HG02938 (cell line): ENCODE measurements around the gene C10orf143.
A peak's percentile ranks its signal among the peaks of the same experiment; 100 is the strongest.
"Not testable (repeated sequence)": the region's sequence is repeated elsewhere in the genome, so short reads cannot be mapped to it uniquely, and the experiment has no call there.

Experiments
- ATAC-seq: cut with Tn5 transposase; IDR thresholded peaks from one replicate; pipeline ENCODE4 v1.9.1; 2021; ENCODE audit warnings: mild to moderate bottlenecking, moderate library complexity; ENCODE audit not compliant: unreplicated experiment

Gene C10orf143

DNA sequence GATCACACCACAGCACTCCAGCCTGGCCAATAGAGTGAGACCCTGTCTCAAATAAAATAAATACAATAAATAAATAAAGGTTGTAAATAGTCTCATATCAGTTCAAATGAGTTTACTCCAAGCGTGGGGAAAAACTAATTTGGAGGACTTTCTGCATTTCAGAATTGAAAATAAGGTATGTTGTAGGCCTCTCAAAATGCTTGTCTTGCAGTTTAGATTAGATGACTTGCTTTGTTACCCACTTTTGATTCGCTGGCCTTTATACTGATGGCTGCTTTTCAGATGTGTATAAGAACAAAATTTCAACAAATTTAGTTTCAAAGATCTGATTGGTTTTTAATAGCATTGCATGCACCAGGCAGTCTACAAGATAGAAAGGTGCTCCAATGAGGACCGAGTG is 2.2 kb upstream of the C10orf143 start:
- no peak for ATAC-seq

DNA sequence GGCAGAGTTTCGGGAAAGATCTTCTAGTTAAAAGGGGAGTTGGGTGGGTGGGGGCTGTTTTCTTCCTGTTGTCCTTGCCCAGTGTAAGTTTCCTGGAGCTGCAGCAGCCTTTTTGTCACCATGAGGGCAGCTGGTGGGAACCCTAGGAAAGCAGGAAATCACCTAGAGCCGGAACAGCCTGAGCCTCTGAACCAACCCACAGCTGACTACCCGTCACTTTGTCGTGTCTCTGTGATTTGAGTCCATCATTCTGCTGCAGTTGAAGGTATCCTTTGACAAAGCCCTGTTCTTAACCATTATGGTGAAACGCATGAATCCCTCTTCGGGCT is 1.2 kb upstream of the C10orf143 start:
- ATAC-seq = no peak

DNA sequence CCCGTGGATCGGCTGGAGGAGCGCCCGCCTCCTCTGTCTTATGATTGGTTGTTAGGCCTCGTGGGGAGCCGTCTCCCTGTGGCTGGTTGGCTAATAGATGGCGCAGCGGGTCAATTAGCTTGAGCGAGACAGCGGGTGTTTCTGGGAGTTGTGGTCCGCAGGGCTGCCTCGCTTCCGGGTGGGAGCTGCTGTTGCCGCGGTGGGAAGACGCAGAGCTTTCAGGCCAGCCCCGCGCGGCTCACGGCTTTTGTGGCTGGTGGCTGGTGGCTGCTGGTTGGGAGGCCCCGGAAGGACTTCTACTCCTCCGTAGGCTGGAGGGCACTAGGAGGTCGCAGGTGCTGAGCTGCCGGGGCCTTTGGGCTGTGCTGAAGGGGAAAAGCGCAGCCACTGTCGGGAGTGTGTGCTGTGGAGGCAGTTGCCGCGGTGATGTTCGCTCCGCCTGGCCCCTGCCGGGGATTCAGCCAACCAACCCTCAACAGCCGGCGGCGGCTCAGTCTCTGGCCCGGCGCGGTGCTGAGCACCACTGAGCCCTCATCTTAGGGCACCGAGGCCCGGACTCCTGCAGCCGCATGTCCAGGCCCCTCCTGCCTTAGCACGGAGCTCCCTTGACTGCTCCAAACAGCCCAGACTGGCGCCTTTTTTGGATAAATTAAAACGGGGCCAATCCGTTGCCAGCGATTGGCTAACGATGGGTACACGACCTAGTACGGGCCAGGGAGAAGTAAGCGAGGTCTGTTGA is 652 bp upstream of the C10orf143 start:
- ATAC-seq = peak; percentile 90

DNA sequence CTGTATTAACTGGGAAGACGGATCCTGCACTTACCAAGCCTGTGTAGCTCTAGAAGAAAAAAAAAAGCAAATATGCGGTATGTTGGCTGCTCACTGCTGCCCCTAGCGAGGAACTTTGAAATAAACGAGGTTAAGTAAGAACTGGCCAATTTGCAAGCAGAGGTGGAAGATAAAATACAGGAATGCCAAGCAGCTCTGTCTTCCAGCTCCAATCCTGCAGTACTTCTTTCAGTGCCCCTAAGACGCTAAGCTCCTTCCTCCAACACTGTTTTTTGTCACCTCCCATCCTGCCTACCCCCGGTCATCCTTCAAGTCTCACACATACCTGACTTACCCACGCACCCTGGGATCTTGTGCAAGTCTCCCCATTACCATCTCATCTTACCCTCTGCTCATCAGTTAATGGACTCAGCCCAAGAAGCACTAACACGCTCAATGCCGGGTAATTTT is 809 bp downstream of the C10orf143 start:
- no peak for ATAC-seq

DNA sequence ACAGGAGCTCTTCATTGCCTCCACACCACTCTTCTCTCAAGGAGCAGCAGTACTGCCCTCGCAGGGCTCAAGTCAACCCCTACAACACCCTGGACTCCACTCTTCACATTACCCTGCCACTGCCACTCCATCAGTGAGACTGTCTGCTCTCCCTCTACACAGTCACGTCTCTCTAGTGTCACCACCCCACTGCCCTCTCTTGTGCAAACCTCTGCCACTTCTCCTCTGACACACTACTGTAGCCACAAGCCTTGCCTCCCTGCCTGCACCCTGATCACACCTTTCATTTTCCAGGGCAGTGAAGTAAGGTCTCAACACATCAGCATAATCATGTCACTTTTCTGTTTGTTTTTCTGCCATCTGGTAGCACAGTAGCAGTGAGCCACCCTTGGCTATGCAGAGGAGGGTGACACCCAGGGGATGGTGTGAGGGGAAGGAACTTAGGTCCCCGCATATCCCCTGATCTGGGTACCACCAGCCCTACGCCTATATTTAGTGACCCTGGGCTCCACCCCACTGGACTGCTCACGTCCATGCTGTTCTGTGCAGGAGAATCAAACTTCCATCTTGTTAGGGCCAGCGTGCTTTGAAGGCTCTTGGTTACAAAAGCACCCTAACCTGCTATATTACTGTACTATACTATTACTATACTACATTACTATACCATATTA is 1.6 kb downstream of the C10orf143 start:
- no peak for ATAC-seq

DNA sequence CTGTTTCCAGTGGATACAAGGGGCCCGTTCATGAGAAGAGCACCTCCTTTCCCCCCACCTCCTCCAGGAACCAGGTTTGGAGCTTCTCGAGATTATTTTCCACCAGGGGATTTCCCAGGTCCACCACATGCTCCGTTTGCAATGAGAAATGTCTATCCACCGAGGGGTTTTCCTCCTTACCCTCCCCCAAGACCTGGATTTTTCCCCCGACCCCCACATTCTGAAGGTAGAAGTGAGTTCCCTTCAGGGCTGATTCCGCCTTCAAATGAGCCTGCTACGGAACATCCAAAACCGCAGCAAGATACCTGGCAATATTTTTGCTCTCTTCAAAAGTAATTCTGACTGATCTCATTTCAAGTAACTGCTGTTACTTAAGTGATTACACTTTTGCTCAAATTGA is 2.5 kb downstream of the C10orf143 start:
- ATAC-seq = not testable (repeated sequence)

DNA sequence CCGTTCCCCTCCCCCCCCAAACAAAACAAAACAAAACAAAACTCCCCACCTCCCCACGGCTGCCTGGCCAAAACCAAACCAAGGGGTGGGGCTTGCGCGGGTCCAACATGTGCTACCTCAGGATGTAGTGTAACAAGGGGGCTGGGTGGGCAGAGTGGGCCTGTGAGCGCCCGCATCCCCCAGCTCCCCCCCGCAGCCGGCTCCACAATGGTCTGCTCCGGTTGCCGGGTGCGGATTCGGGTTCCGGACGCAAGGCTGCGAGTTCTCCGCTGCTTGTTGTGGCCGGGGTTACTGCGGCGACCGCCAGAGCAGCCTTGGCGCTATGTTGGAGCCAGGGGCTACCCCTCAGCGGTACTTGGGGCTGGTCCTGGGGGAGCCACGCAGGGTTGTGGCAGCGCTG is 4.9 kb downstream of the C10orf143 start:
- ATAC-seq = no peak

DNA sequence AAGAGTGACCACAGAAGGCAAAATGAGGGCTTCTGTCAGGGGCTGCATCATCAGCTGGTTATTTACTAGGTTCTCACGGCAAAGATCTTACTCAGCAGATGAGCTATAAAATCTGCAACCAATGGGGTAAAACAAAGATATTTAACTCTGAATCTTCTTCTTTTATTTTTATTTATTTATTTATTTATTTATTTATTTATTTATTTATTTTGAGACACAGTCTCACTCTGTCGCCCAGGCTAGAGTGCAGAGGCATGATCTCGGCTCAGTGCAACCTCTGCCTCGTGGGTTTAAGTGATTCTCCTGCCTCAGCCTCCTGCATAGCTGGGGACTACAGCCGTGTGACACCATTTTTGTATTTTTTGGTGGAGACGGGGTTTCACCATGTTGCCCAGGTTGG is 11.3 kb downstream of the C10orf143 start:
- no peak for ATAC-seq

DNA sequence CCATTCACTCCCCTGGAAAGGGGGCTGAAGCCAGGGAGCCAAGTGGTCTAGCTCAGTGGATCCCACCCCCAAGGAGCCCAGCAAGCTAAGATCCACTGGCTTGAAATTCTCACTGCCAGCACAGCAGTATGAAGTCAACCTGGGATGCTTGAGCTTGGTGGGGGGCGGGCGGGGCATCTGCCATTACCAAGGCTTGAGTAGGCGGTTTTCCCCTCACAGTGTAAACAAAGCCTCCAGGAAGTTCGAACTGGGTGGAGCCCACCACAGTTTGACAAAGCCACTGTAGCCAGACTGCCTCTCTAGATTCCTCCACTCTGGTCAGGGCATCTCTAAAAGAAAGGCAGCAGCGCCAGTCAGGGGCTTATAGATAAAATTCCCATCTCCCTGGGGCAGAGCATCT is 20.1 kb downstream of the C10orf143 start:
- ATAC-seq = not testable (repeated sequence)

DNA sequence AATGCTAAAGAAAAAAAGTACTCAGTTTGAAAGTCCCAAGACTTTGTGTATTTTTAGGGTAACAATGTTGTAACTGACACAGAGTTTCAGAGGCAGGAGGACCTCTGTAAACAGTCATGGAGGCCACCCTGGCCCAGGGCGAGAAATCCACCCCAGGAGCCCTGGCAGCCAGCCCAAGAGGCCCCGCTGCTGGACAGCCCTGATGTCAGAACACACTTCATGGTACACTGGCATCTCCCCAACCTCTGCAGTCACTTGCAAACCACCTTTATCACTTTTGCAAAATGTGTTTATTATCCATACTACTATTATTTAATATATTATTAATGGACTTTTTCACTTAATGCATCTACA is 30.2 kb downstream of the C10orf143 start:
- ATAC-seq = no peak

DNA sequence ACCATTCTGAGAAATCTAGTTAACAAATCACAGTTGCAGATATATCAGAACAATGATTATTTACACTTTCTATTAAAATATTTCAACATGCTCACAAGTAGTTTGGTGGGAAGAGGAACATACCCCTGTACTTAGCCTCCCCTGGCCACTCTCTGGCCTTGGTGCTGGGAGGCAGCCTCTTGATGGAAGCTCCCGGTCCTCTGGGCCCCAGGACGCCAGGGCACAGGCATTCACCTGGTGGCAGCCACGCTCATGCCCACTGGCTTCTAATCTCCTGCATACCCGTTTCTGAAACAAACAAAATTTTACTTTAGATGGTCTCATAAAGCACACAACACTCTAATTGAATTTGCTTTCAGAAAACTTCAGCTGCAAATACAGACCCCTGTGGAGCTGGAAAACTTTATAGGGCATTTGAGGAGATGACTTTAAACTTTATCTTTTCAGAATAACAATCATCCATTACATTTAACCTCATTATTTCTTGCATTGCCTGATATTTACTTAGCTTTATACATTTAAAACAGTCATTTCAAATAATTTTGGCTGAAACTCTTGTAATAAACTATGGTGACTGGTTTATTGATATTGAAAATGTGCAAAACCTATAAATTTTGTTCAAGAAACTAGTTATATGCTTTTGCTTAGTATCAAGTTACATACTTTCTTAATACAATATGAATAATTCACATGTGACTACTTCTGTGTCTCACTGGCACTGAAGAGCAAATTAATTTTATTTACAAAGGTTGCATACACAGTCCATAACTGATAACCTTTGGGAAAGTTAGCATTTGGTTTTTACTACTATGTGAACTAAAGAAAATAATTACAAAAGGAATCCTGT is 30.8 kb downstream of the C10orf143 start:
- ATAC-seq = no peak

DNA sequence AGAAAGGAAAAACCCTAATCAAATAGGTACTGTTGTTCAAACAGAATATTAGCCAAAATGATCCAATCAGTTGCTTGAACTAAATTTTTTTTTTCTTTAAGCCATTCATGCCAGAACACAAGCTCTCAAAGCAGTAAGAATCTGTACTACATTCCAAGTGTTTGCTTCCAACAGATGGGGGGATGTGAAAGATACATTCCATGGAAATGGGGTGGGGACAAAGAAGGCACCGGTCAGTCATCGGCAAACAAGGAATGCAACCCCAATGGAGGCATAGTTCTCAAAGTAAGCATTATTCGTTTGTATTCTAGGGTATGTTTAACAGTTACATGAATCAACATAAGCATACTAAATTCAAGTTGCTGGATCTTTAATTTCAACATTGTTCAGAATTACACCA is 32.5 kb downstream of the C10orf143 start:
- ATAC-seq = no peak

DNA sequence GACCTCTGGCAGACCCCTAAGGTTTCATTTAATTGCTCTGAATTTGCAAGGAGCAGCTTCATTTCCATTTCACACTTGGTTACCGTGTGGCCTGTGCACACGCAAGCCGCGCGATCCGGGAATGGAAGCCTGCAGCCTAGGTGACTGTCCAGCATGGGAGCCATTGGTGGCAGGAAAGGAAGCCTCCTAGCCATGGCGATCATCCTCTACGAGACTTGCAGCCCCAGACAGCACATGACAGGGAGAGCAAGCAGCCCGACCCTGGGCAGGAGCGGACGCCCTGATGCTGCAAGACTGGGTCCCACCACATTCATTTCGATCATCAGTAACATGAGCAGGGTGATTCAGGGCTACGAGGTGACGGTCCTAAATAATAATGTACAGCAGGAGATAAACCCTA is 33.9 kb downstream of the C10orf143 start:
- ATAC-seq = no peak

DNA sequence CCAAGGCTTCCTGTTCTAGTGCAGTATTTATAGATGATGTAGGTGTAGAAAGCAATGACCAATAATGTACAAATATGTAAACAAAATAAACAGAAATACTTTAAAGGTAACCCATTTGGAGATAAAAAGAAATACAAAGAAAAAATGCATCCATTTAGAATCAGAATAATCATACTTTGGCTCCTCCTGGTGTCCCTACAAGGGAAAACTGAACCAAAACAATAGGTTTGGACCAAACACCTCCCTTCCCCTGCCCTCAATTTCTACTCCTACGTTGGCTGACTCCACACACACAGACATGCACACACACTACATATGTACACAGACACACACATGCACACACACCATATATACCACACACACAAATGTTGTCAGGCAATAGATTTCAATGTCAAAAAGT is 36.0 kb downstream of the C10orf143 start:
- ATAC-seq = no peak

DNA sequence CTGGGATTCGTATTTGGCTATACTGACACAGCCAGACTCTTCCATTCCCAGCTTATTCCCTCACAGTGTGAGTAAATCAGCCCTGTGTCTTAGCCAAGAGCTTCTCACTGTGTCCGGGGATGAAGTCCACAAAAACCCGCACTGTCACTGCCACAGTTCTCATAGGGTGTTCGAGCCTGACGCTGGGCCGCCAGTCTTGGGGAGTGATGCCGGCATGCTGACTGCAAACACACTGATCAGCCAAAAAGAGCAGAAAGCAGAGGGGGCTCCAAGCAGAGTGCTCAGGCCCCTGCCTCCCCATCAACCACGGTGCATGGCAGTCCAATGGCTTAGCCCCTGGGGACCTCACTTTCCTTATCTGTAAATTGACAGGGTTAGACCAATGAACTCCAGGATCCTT is 36.7 kb downstream of the C10orf143 start:
- no peak for ATAC-seq

DNA sequence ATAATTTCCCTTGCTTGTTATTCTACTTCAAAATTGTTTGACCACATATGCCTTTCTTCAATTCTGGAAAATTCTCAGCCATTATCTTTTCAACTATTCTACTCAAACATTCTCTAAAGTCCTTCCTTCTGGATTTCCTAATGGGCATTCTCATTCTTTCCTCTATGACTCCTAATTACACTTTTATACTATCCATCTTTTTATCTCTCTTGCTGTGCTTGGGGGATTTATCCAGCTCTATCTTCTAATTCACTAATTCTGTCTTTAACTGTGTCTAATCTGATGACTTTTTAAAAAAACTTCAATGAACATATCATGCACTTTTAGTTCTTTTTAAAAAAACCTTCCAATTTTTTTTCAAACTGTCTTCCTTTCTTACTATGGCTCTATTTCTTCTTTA is 38.4 kb downstream of the C10orf143 start:
- ATAC-seq = no peak

DNA sequence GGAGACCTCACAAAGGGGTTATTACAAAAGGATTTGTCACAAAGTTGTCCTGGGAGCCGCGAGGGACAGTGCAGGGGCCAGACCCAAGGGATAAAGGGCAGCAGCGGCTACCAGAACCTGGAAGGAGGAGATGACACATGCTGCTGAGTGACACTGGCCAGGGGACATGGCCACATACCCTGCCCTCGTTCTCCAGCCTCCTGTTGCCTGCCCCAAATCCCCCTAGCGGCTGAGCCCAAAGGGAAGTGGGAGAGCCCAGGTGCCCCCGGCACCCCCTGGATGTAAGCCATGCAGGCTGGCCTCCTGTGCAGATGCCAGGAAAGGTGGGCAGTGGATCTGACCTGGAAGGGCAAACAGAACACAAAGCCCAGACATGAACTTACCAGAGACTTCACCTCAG is 42.7 kb downstream of the C10orf143 start:
- ATAC-seq = no peak

DNA sequence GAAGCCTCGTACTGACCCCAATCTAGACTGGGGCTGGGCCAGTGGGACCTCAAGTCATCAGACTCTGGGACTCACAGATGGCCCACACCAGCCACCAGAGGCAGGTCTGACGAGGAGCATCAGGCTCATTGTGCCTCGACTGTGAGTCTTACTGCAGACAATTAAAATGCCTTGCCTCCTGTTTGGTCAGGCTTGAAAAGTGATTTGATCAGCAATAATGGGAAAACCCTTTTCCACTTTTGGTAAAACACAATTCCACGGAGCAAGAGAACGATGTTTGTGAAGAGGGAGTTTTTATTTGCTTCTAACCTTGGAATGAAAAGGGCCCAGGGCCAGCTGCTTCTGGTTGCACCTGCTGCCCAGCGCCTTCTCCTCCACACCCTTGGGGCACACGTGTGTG is 43.9 kb downstream of the C10orf143 start:
- no peak for ATAC-seq

DNA sequence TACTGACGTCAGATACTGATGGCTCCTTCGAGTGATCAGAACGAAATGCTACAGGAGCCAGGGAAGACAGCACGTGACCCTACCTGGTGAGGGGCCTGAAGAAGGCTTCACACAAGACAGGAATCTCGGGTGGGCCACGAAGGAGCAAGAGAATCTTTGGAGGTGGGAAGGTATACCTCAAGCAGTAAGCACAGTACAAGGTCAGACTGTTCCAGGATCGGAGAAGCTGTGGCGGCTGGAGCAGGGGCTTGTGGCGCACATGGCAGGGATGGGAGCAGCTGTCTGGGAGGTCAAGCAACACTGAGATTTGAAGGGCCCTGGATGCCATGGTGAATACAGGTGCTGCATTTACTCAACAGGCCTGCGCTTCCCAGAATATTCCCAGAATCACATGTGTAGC is 45.4 kb downstream of the C10orf143 start:
- ATAC-seq = no peak

DNA sequence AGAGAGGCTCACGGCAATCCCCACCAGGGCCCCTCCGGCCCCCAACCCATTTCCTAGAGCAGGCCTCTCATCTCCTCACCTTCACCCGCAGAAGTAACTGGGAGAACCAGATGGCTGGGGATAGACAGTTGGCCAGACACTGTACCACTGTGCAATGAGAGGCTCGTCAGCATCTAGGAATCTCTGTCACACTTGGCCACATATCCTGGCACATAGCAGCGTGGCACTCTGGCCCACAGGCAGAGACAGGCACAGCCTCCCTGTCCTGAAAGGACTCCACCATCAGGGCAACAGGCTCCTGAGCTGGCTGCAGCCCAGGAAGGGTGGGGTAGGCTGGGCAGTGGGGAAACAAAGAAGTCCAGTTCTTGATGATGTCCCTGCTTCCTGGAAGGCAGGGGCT is 45.8 kb downstream of the C10orf143 start:
- no peak for ATAC-seq

DNA sequence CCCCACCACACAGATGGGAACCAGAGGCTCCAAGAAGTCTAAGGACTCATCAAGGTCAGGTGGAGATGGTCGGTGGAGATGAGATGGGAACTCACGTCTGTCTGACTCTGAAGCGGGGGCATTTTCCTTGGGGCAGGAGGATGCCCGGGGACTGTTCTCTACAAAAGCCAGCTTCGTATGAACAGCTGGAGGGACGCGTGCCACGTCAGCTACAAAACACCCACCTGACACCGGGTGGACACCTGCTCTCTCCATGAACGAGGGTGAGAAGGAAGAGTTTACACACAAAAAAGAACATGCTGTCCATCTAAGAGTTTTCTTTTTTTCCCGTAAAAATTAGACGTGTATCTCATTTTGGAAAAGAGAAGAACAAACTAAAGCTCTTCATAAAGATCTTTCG is 47.7 kb downstream of the C10orf143 start:
- ATAC-seq = no peak

DNA sequence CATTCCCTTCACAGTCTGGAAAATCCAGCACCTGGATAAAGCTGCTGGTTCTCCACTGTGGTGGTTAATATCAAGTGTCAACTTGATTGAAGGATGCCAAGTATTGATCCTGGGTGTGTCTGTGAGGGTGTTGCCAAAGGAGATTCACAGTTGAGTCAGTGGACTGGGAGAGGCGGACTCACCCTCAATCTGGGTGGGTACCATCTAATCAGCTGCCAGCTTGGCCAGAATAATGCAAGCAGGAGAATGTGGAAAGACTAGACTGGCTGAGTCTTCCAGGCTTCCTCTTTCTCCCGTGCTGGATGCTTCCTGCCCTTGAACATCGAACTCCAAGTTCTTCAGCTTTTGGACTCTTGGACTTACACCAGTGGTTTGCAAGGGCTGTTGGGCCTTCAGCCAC is 48.4 kb downstream of the C10orf143 start:
- ATAC-seq = no peak
